CD4-positive, alpha-beta T cell treated with Interleukin-6 for 4 hours (primary cell): ENCODE measurements around the gene YBX1.
"Not testable (repeated sequence)": the region's sequence is repeated elsewhere in the genome, so short reads cannot be mapped to it uniquely, and the experiment has no call there.

ENCODE experiments used
- DNase-seq: peaks from one replicate; pipeline ENCODE4 v3.0.0-alpha.2; 2020; ENCODE audit warnings: mixed read lengths

The YBX1 gene

GRCh38 chr1:42690477-42691156 is 8.4 kb downstream of the YBX1 start:
- no peak for DNase-seq

GRCh38 chr1:42691157-42691498 is 8.9 kb downstream of the YBX1 start:
- DNase-seq, result no peak

GRCh38 chr1:42692461-42692860 is 10.2 kb downstream of the YBX1 start:
- no peak for DNase-seq

GRCh38 chr1:42692911-42693310 is 10.7 kb downstream of the YBX1 start:
- no peak for DNase-seq

- no peak for DNase-seq
Measured at GRCh38 chr1:42698081-42698813, 16.0 kb downstream of the YBX1 start.

GRCh38 chr1:42700006-42700405 is 17.8 kb downstream of the YBX1 start:
- DNase-seq, result no peak

- DNase-seq, result no peak
Measured at GRCh38 chr1:42703888-42704464, 21.8 kb downstream of the YBX1 start.

- not testable (repeated sequence) for DNase-seq
Measured at GRCh38 chr1:42712808-42713207, 30.6 kb downstream of the YBX1 start.

- no peak for DNase-seq
Measured at GRCh38 chr1:42713293-42713692, 31.1 kb downstream of the YBX1 start.

GRCh38 chr1:42714441-42714840 is 32.2 kb downstream of the YBX1 start:
- not testable (repeated sequence) for DNase-seq

- no peak for DNase-seq
Measured at GRCh38 chr1:42720868-42721267, 38.6 kb downstream of the YBX1 start.

- no peak for DNase-seq
Measured at GRCh38 chr1:42721926-42722325, 39.7 kb downstream of the YBX1 start.

GRCh38 chr1:42722403-42722802 is 40.2 kb downstream of the YBX1 start:
- DNase-seq, result not testable (repeated sequence)

GRCh38 chr1:42723511-42723910 is 41.3 kb downstream of the YBX1 start:
- DNase-seq, result no peak

GRCh38 chr1:42725820-42726219 is 43.6 kb downstream of the YBX1 start:
- not testable (repeated sequence) for DNase-seq

- no peak for DNase-seq
Measured at GRCh38 chr1:42730002-42730401, 47.8 kb downstream of the YBX1 start.

GRCh38 chr1:42730988-42731387 is 48.8 kb downstream of the YBX1 start:
- peak; percentile 50 for DNase-seq

GRCh38 chr1:42731585-42731984 is 49.4 kb downstream of the YBX1 start:
- DNase-seq, result no peak

- DNase-seq, result no peak
Measured at GRCh38 chr1:42732126-42732680, 50.0 kb downstream of the YBX1 start.

- no peak for DNase-seq
Measured at GRCh38 chr1:42733415-42734200, 51.4 kb downstream of the YBX1 start.

GRCh38 chr1:42734201-42735035 is 52.2 kb downstream of the YBX1 start:
- no peak for DNase-seq

GRCh38 chr1:42735056-42735455 is 52.8 kb downstream of the YBX1 start:
- DNase-seq, result no peak
